ENCODE measurements around the gene CHMP2B. TPM values are rescaled to one million over a fixed set of nuclear protein-coding genes. Genes with fewer than 3 reads are reported as not detected.

Gene CHMP2B, protein sequence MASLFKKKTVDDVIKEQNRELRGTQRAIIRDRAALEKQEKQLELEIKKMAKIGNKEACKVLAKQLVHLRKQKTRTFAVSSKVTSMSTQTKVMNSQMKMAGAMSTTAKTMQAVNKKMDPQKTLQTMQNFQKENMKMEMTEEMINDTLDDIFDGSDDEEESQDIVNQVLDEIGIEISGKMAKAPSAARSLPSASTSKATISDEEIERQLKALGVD
- 63.0 TPM for total RNA-seq

GRCh38 chr3:87227104-87227834 is at the start of gene CHMP2B:
CHMP2B (plus strand) TSS chr3:87227309; CDS start chr3:87227523, 214 bp downstream.

GRCh38 chr3:87276484-87276883 is 49.4 kb downstream of the CHMP2B start, which contains the start of gene POU1F1:
POU1F1 (minus strand) TSS chr3:87276584; CDS start chr3:87276462, 122 bp downstream.

Small RNAs within 50 kb of the gene (small RNA-seq; reads per million reads assigned to genes)
- not detected for gene MIR4795

Other genes starting within 250 kb of the CHMP2B start
- gene VGLL3, start 236.2 kb upstream of the CHMP2B start, total RNA-seq = 1.6 TPM
- gene POU1F1, start 49.3 kb downstream of the CHMP2B start, total RNA-seq = not detected